Stimulated activated CD8-positive, alpha-beta memory T cell treated with anti-CD3 and anti-CD28 coated beads, Interleukin-2, amount 100 ng/mL, for 1 hour (primary cell): ENCODE measurements around the gene TAF10.

Experiments used
- DNase-seq, 2 donors: peaks; one replicate each; pipeline ENCODE4 v3.0.0-alpha.2; 2020; ENCODE audit warnings: low read depth in 2 of 2

TAF10 gene

DNA sequence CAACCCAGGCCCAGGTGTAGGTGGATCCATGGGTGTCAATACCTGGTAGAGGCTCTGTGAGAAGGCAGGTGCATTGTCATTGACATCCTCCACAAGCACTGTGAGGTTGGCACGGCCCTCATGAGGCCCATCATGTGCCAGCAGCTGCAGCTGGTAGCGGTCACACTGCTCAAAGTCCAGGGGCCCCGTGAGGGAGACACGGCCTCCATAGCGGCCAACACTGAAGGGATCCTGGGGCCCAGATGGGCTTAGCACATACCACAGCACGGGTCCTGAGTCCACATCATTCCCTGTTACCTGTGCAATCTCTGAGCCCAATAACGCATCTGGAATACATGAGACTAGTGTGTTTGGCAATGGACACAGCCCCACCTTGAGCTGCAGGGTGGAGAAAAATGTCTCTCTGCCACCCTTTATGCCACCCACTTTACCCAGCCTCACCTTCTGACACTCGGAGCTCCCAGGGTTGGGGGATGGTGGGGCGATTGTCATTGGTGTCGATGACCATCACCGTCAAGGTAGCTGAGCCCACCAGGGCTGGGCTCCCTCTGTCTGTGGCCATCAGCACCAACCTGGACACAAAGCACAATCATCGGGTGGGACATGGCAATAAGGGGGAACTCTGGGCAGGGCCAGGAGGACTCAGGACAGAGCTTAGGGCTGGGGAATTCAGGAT, 13.3 kb upstream of the TAF10 start:
- no peak for DNase-seq

DNA sequence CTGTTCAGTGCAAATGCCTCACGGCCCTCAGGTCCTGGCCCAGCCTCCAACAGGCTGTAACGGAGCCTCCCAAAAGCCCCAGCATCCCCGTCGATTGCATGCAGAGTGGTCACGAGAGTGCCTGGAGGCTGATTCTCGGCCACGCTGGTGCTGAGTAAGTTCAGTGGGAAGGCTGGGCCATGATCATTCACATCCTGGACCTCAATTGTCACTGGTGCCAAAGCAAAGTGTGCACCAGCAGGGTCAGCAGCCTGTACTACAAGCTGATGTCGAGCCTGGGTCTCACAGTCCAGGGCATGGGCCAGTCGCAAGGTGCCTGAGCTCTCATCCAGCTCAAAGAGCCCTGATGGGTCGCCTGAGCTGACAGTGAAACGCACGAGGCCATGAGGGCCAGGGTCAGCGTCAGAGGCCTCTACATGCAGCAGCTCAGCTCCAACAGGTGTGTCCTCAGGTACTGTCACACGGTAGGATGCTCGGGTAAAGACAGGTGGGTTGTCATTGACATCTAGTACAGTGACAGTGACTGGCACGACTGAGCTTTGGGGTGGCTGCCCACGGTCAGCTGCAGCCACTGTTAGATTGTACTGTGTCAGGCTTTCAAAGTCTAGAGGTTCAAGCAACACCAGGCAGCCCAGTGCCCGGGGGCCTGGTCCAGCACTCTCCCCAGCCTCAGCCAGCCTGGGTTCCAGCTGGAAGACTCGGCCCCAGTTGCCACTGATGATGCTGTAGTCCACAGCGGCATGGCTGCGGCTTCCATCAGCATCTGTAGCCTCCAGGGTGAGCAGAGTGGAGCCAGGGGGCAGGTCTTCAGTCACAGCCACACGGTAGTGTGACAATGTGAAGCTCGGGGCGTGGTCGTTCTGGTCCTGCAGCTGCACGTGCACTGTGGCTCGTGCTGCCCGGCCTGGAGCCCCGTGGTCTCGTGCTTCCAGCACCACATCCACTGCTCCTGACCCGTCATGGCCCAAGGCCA, 11.7 kb upstream of the TAF10 start:
- DNase-seq, result no peak

DNA sequence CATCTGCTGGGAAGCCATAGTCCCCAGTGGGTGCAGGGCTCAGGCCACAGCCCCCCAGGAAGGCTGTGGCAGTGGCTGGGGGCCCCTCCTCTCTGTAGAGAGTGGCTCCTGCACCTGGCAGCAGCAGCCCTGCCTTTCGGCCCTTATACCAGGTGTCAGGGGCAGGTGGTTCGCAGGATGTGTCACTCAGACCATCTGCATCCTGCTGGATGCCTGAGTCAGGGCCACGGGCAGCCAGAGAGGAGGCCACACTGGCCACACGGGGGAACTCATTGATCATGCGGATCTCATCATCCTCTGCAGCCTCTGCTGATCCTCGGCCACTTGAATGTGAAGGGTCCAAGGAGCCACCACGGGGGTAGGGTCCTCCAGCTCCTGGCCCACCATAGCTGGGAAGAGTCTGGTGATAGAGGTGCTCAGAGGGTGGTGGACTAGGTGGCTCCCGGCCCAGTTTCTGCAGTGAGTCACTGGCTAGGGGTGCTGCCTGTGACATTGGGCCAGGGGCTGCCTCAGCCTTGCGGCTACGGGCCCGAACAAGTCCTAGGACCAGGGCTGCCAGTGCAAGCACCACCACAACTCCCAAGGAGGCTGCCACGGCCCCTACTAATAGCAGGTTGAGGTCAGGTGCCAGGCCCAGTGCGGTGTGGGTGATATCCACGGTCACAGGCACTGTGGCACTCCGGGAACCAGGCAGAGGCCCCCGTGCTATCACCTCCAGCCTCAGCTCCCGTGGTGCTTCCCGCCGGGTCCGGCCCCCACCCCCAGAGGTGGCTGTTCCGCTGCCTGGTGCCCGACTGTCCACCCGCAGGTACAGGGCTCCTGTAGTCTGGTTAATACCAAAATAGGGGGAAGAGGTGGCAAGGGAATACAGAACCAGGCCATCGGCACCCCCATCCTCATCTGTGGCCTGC, 10.5 kb upstream of the TAF10 start:
- no peak for DNase-seq

DNA sequence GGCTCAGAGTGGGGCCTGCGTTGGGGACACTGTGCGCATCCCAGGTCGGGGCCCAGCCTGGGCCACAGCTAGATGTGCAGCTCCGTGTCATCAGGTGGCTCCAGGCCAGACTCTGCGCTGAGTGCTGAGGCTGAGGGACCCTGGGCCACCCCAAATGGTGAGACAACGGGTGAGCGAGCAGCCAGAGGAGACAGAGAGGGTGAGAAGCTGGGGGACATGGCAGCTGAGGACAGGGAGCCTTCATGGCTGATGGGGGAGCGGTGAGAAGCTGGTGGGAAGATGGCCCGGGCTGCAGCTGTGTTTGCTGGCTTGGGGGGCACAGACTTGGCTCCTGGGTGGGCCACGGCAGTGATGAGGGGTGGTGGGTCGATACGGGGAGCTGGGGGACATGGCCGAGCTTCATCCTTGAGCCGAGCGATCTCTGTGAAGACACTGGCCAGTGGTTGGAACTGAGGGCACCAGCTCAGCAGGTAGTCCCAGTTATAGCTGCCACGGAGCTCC, 9.7 kb upstream of the TAF10 start:
- no peak for DNase-seq

DNA sequence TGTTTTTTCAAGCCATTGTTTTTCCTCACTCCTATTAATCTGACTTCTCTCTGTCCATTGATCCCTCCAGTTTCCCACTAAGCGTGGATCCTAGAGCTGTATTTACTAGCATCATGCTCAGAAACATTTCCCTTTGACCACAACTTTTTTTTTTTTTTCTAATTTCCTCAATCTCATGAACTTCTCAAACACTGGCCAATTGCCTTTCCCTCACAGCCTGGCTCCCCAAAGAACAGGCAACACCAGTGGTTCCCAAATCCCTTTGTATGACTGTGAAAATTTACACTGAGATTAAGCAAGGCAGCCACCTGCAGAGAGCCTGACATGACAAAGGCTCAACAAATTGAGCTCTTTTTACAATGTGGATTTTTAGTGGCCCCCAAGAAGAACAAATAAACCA, 8.6 kb upstream of the TAF10 start:
- no peak for DNase-seq

DNA sequence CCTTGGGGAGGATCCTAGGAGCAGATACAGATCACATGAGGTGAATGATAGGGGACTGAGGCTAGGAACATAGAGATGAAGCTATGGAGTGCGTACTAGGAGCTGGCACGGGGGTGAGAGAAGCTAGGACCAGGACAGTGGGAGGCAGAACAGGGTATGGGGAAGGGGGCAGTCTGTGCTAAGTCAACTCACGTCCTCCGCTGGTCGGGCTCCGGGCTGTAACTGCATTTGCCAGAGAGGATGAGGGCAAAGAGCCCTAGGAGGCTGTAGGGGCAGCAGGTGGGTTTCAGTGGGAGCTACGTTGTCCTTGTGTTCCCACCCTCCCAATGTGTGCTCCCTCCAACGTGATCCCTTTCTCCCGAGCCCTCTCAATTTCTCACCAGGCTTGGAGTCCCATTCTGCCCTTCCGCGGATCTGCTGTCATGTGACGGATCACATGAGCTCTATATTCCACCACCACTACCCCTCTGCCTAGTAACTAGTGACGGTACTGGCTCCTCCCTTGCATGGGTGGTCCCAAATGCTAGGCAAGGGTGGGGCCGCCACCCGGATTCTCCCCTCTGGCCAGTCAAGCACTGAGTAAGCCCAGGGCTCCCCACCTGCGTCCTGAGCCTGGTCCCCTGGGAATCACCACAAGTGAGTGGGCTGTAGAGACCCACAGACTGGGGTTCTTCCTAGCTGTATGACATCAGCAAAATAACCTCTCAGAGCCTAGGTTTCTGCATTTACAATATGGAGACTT, 7.2 kb upstream of the TAF10 start, which contains the start of gene TPP1:
TPP1 (minus strand) TSS at position 419 of the 742 bp plus-strand sequence; CDS start at position 397, 22 bp downstream.
- DNase-seq, result peak; percentile 77 to 79

DNA sequence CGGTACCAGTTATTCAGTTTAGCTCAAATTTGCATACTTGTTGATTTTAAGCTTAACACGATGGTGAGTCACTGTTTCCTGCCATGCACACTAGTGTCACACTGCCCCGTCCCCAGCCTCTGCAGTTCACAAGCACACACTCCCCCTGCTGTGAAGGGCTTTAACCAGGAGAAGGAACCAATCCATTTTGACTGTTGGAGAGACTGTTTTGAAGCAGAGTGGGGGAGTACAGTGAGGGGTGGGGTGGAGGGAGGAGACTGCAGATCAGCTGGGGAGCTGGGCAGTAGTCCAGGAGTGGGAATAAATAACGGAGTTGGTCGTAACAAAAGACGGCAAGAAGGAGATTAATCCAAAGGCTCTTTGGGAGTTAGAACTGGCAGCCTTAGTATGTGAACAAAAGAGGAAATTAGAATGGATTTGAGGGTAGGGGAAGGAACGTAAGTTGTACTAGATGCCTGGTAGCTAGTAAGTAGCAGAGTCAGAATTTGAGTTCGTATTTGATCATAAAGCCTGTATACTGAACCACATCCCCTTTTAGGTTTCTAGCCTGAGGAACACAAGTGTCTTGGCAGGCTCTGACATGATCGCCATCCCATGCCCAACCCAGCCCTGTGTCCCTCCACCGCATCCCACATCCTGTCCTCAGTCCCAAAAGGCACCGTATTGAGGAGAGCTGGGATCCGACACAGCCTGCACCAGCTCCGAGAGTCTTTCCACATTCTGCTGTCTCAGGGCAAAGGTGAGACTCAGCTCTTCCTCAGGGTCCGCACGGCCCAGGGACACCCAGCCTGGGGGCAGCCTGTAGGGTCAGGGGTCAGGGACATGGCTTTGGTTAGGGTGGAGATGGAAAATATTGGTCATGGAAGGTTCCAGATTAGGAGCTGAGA, 6.3 kb upstream of the TAF10 start:
- peak; percentile 39 to 54 for DNase-seq

DNA sequence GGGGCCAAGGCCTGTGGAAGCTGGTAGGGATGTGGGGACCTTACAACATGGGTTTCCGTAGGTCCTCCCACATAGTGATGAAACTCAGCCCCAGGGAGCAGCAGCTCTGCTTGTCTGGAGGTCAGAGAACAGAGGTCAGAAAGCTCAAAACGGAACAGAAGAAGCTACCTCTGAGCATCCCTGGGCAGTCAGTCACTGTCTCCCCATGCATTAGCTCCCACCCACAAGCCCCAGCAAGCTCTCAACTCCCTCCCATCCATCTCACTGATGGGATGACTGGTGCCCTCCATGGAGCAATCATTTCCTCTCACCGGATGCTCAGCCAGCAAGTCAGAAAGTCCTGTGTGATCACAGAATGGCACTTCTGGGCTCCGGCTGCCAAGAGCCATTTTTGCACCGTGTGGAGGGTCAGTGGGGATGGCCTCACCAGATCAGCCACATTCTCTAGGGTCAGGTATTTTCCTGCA, 5.3 kb upstream of the TAF10 start:
- DNase-seq, result no peak

DNA sequence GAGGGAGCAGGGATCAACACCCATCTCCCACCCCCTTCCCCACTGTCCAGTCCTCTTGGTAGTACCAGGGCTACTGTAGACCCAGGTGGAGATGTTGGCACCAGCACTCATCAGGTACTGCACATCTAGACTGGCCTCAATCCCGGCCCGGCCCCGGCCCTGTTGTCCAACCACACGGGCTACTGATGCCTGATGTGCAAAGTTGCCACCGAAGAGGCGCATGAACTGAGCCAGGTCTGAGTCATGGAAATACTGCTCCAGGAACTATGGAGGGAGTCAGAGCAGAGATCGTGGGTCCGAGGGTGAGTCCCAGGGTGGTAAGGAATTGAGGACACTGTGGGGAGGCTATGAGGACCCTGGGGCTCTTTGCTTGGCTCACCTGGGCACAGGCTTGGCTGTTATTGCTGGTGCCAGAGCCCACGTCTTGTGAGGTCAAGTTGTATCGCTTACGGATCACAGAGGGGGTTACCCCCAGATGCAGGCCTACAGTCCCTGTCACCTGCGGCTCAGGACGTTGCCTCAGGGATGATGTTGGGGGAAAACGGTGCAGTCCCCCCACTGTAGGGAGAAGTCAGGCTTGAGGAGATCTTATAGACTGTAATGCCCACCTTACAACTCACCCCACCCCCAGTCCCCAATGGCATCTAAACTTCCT, 4.7 kb upstream of the TAF10 start:
- DNase-seq, result no peak

DNA sequence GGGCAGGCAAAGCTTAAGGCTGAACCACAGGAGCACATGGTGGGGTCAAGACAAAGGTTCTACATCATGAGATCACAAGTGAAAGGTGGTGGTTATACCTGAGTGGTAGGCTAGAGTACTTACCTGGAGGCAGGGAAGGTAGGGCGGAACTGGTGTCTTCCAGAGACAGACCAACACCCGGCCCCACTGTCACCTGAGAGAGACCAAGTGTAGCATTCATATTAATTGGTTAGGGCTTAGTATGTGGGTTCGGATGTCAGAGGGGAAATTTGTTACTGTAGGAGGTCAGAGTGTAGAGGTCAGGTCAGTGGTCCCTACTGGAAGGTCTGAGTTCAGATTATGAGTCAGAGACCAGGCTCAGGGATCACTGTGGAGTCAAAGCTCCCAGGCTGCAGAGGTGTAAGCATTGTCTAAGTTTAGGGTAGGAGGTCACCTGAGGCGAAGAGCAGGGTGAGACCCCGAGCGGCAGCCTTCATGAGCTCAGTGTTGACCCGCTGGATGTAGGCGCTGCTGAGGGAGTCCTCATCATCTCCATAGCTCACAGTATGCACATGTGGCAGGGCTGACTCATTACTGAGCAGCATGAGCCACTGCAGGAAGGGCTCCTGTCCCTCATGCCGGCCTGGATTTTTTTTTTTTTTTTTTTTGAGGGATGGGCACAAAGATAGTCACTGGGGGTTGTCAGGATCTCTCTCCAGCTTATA, 4.0 kb upstream of the TAF10 start:
- no peak for DNase-seq

DNA sequence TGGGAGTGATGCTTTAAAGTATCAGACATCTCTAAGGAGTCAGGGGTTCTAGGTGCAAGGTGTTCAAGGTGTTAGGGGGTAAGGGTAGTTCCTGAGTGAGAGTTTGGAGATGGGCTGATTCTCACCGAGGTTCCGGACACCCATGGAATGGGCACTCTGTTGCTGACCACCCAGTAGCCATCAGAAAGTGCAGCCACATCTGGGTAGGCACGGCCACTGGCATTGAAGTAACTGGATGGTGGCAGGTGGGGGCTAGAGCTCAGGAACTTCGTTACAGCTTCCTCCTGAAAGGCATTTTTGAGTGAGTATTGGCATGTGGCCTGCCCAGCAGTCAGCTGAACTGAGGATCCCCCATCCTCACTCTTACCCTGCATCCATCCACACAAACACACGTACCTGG, 3.0 kb upstream of the TAF10 start:
- DNase-seq, result no peak

DNA sequence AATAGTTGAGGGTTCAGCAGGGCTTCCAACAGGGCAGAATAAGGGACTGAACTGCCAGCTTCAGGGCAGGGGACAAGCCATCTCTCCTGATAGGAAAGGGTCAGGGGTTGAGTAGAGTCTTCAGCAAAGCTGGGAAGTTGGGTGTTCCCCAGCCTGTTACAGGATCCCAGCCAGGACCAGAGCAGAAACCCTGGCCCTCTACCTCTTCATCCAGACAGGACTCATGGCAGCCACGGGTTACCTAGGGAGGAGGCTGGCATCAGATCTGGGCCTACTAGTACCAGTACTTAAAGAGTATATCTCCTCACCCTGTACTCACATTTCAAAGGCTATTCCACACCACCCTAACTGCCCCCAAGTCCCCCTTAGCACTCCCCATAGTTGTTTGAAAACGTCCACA, 2.4 kb upstream of the TAF10 start:
- no peak for DNase-seq

DNA sequence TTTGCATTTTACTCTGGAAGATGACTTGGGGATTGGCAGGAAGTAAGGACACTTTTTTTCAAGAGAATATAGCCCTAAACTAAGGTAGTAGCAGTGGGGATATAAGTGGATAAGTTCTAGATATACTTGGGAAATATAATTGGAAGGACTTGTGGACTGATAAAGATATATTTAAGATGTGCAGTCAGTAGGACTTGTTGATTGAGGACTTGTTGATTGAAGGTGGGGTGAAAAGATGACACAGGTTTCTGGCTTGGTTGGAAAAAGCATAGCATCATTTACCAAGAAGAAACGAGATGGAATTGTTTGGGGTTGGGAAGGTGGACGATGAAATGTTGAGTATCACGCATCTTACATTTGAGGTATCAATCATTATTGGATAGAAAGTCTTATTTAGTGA, 1.5 kb upstream of the TAF10 start:
- DNase-seq, result no peak

DNA sequence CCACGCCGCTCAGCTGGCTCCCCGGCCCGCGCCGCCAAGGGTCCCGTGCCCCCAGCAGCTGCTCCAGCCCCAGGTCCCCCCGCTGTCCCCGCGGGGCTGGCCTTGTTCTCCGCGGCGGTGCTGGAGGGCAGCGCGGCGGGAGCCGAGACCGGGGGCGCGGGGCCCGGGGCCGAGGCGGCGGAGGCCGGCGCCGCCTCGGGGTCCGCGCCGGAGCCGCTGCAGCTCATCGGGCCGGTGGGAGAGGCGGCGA, 128 bp downstream of the TAF10 start:
- no peak for DNase-seq

DNA sequence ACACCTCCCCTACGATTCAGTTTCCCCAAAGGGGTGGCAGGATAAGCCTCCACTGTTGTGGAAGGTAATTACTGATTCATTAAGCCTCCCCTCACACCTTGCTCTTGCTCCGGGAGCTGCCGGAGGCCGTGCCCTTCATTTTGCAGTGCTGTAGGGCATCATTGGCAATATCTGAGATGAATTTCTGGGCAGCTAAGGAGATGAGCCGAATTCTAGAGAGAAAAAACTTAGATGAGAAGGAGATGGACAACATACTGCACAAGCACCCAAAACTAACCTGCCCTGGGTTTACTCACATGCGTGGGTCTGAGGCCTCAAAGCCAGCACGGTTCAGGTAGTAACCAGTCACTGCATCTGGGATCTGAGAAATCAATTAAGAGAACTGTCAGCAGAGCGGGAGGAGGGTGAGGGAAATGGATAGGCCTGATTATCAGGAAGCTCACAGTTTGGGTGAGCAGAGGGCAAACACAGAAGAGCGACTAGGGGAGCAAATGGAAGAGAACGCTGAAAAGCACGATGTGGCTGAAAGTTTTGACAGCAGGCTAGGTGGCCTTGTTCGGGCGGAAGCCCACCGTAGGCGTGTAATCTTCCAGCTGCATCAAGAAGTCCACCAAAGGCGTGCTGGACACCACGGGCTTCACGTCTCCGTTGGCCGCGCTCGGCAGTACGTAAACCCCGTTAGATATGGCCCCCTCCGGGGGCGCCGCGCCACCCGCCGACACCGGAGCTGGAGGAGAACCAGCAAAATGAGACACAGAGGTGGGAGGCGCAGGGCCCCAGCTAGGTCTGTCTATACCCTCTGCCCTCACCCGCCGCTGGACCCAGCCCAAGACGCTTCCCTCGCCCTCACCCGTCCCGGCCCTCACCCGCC, 689 bp downstream of the TAF10 start:
- DNase-seq, result no peak

DNA sequence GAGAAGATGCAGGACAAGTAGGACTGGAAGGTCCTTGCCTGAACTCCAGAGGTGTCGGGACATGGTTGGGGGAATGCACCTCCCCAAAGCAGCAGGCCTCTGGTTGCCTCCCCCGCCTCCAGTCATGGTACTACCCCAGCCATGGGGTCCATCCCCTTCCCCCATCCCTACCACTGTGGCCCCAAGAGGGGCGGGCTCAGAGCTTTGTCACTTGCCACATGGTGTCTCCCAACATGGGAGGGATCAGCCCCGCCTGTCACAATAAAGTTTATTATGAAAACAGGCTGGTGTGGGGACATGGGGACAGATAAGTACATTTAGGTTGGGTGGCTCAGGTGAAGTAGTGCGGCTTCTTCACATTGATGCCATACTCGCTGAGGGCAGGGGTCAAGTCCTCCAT, 1.4 kb downstream of the TAF10 start:
- DNase-seq, result no peak

DNA sequence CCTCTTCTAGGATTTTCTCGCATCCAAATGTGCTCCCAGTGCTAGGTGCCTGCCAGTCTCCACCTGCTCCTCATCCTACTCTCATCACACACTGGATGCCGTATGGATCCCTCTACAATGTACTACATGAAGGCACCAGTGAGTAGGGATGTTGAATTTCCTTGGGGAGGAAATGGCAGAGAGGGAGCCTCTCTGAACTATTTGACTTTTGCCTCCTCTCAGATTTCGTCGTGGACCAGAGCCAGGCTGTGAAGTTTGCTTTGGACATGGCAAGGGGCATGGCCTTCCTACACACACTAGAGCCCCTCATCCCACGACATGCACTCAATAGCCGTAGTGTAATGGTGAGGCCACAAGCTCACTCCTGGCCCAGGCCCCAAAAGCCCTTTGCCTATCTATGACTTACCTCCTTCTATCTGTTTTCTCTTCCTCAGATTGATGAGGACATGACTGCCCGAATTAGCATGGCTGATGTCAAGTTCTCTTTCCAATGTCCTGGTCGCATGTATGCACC, 2.5 kb downstream of the TAF10 start:
- no peak for DNase-seq
